Common myeloid progenitor, CD34-positive (primary cell): ENCODE data around the gene OSBP2.

ENCODE experiments used
- CTCF ChIA-PET: fragments of 350-600 bp; sonication (Branson Sonifier 250); formaldehyde crosslinking; loops from one replicate; lab custom pipeline; 2021; ENCODE audit warnings: antibody characterized with exemption; lab: Charles Lee
- POLR2A ChIA-PET: fragments of 350-600 bp; sonication (Branson Sonifier 250); formaldehyde crosslinking; loops from one replicate; lab custom pipeline; 2021; ENCODE audit warnings: antibody characterized with exemption; lab: Charles Lee
- DNase-seq, 3 donors: peaks; one replicate each; pipeline versions ENCODE4 v3.0.0 to v3.0.0-alpha.2; 2013
- H3K27ac ChIP-seq, 2 experiments: 1 replicate in 1 of 2; 2 replicates in 1 of 2; pipeline ENCODE4 v1.7.0; 2013; ENCODE audit warnings: inconsistent platforms in 2 of 2, low read length in 2 of 2, mild to moderate bottlenecking in 2 of 2, low read depth in 1 of 2, moderate library complexity in 1 of 2; ENCODE audit not compliant: severe bottlenecking in 2 of 2, insufficient read depth in 1 of 2, poor library complexity in 1 of 2
- H3K27me3 ChIP-seq, 5 experiments: replicated peaks in 2 of 5; 1 replicate in 3 of 5; 2 replicates in 2 of 5; pipeline versions ENCODE4 v1.6.1 to v1.7.0; 2013; ENCODE audit warnings: low read length in 4 of 5, mild to moderate bottlenecking in 2 of 5, moderate library complexity in 2 of 5, inconsistent platforms in 1 of 5; ENCODE audit not compliant: insufficient read depth in 5 of 5, control insufficient read depth in 4 of 5
- H3K36me3 ChIP-seq, 4 experiments: 1 replicate in 2 of 4; 2 replicates in 2 of 4; pipeline versions ENCODE4 v1.6.1 to v1.7.0; 2013; ENCODE audit warnings: low read length in 3 of 4, control low read depth in 1 of 4, mild to moderate bottlenecking in 1 of 4; ENCODE audit not compliant: control insufficient read depth in 4 of 4, insufficient read depth in 4 of 4
- H3K4me1 ChIP-seq, 4 experiments: 1 replicate in 3 of 4; 2 replicates in 1 of 4; pipeline versions ENCODE4 v1.6.1 to v1.7.1; 2013; ENCODE audit warnings: low read length in 3 of 4, mild to moderate bottlenecking in 3 of 4, control low read depth in 1 of 4, inconsistent platforms in 1 of 4, moderate library complexity in 1 of 4; ENCODE audit not compliant: control insufficient read depth in 4 of 4, insufficient read depth in 4 of 4; ENCODE audit errors: control extremely low read depth in 1 of 4
- H3K4me3 ChIP-seq, 7 experiments: 1 replicate in 4 of 7; 2 replicates in 3 of 7; pipeline versions ENCODE4 v1.5.1 to v1.7.0; 2013; ENCODE audit warnings: mild to moderate bottlenecking in 7 of 7, low read length in 6 of 7, moderate library complexity in 6 of 7, inconsistent platforms in 2 of 7, low read depth in 2 of 7, control low read depth in 1 of 7; ENCODE audit not compliant: insufficient read depth in 4 of 7, control insufficient read depth in 1 of 7; ENCODE audit errors: extremely low read depth in 1 of 7
- H3K9me3 ChIP-seq, 5 experiments: 1 replicate in 4 of 5; 2 replicates in 1 of 5; pipeline versions ENCODE4 v1.6.1 to v1.7.1; 2013; ENCODE audit warnings: low read length in 4 of 5, mild to moderate bottlenecking in 2 of 5, inconsistent platforms in 1 of 5, low read depth in 1 of 5, moderate library complexity in 1 of 5; ENCODE audit not compliant: control insufficient read depth in 4 of 5, insufficient read depth in 2 of 5; ENCODE audit errors: control extremely low read depth in 1 of 5
- WGBS: methylation state at CpG from one replicate; pipeline ENCODE4 v1.1.5; 2013; ENCODE audit not compliant: insufficient coverage; 5-methylcytosine and 5-hydroxymethylcytosine counted together

The OSBP2 gene

GRCh38 chr22:30871391-30872284 lies 177.0 kb downstream of the OSBP2 start:
- POLR2A ChIA-PET = no interaction called here

DNA sequence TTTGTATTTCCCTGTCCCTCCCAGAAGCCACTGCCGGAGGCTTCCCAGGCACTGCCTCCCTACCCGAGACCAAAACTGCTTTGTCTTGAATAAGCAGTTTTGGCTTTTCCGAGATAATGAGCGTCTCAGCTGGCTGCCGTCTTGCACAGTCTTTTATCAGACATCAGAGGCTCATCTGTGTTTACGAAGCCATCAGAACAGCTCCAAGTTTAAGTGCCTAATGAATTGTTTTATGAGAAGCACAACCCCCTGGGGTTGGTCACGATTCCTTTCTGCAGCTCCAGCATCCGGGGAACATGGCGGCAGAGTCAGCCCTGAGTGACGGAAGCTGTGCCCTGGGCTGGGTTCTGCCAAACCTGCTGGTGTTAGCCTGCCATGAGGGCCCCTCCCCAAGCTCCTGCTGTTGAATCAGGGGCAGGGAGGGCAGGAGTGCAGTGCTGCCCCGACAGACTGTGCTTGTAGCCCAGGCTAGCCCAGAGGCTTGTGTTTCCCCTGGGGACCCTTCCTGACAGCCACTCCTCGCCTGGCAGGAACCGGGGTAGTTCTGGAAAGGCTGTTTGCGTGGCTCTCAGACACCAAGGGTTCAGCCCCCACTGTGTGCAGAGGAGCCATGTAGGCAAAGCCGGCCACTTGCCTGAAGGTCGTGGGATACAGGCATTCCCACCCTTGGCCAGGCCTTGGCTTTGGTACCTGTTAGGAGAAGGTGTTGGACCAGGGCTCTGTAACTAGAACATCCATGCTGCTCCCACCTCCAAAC lies 177.8 kb downstream of the OSBP2 start:
- Histone ChIP-seq H3K4me1 (peaks cover 0 to 15% (median 10%) of the 10 kb centered on the region in 4 experiments), H3K9me3 (no peaks in the 10 kb centered on the region), H3K27me3 (no peaks in the 10 kb centered on the region), H3K27ac (no peak overlapping the region), H3K4me3 (no peak overlapping the region), H3K36me3 (no peaks in the 10 kb centered on the region)
- WGBS = 97% methylated on average over 15 of the region's 16 CpGs
- ChIA-PET POLR2A (no interaction called here), CTCF (no interaction called here)
- DNase-seq = no peak

More at GRCh38 chr22:30871391-30872284, 177.0 kb downstream of the OSBP2 start:
- WGBS = 88% methylated on average over 9 of the region's 13 CpGs
- Histone ChIP-seq H3K27me3 (no peaks in the 10 kb centered on the region), H3K36me3 (no peaks in the 10 kb centered on the region), H3K4me1 (peaks cover 0 to 18% (median 10%) of the 10 kb centered on the region in 4 experiments), H3K9me3 (no peaks in the 10 kb centered on the region), H3K27ac (no peak overlapping the region), H3K4me3 (no peak overlapping the region)
- CTCF ChIA-PET = interaction anchor here (1.3 kb wide), 1 partner anchor 20 kb away, joined by 4 read pairs; no protein-coding TSS in a partner anchor
- DNase-seq = no peak

GRCh38 chr22:30873086-30873650 lies 178.5 kb downstream of the OSBP2 start:
- Histone ChIP-seq H3K27me3 (no peaks in the 10 kb centered on the region), H3K36me3 (no peaks in the 10 kb centered on the region), H3K4me3 (no peak overlapping the region), H3K27ac (no peak overlapping the region), H3K9me3 (no peaks in the 10 kb centered on the region), H3K4me1 (peaks cover 0 to 12% (median 10%) of the 10 kb centered on the region in 4 experiments)
- no peak for DNase-seq
- 94% methylated on average over 9 of the region's 9 CpGs for WGBS
- CTCF ChIA-PET = interaction anchor here (3.1 kb wide), 1 partner anchor 12 kb away, joined by 9 read pairs; no protein-coding TSS in a partner anchor
- POLR2A ChIA-PET = no interaction called here

DNA sequence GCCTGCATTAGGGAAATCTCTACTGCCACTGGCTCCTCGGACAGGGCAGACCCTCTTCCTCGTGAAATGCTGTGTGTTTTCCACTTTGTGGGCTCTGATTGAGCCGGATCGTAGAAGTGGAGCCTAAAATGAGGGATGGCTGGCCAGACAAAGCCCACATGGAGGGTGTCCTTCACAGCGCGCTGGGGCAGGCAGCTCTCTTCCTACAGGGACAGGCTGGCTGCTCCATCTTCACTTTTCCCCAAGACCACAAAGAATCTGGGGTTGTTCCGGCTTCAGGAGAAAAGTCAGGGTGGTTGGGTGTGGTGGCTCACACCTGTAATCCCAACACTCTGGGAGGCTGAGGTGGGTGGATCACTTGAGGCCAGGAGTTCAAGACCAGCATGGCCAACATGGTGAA lies 179.0 kb downstream of the OSBP2 start:
- CTCF ChIA-PET = interaction anchor here (3.1 kb wide), 1 partner anchor 11 kb away, joined by 9 read pairs; no protein-coding TSS in a partner anchor
- Histone ChIP-seq H3K4me1 (peaks cover 0 to 8% (median 6%) of the 10 kb centered on the region in 4 experiments), H3K4me3 (no peak overlapping the region), H3K27me3 (no peaks in the 10 kb centered on the region), H3K27ac (no peak overlapping the region), H3K9me3 (no peaks in the 10 kb centered on the region), H3K36me3 (no peaks in the 10 kb centered on the region)
- POLR2A ChIA-PET = no interaction called here
- no peak for DNase-seq
- 100% methylated on average over 4 of the region's 7 CpGs for WGBS

- POLR2A ChIA-PET = interaction anchor here (0.6 kb wide), 1 partner anchor 181 kb away, joined by 3 read pairs; no protein-coding TSS in a partner anchor
Observed at GRCh38 chr22:30874431-30875370, 180.0 kb downstream of the OSBP2 start.

GRCh38 chr22:30875481-30876215 lies 181.0 kb downstream of the OSBP2 start:
- POLR2A ChIA-PET = no interaction called here
- DNase-seq = no peak

More at GRCh38 chr22:30874431-30875370, 180.0 kb downstream of the OSBP2 start:
- Histone ChIP-seq H3K4me3 (no peak overlapping the region), H3K4me1 (no peaks in the 10 kb centered on the region), H3K9me3 (no peaks in the 10 kb centered on the region), H3K36me3 (no peaks in the 10 kb centered on the region), H3K27ac (no peak overlapping the region), H3K27me3 (no peaks in the 10 kb centered on the region)
- DNase-seq = no peak
- CTCF ChIA-PET = interaction anchor here (3.1 kb wide), 1 partner anchor 10 kb away, joined by 9 read pairs; no protein-coding TSS in a partner anchor
- WGBS = 96% methylated on average over 14 of the region's 21 CpGs

More at GRCh38 chr22:30875481-30876215, 181.0 kb downstream of the OSBP2 start:
- no peaks in the 10 kb centered on the region for H3K9me3 ChIP-seq
- H3K36me3 ChIP-seq = no peaks in the 10 kb centered on the region
- H3K4me3 ChIP-seq = no peak overlapping the region
- 97% methylated on average over 16 of the region's 17 CpGs for WGBS
- CTCF ChIA-PET = interaction anchor here (3.1 kb wide), 1 partner anchor 9 kb away, joined by 9 read pairs; no protein-coding TSS in a partner anchor
- H3K27me3 ChIP-seq = no peaks in the 10 kb centered on the region
- no peaks in the 10 kb centered on the region for H3K4me1 ChIP-seq
- H3K27ac ChIP-seq = no peak overlapping the region
